HT1080 (cell line): ENCODE results near the gene SYT15. TPM values are rescaled to one million over a fixed set of nuclear protein-coding genes. Genes with fewer than 3 reads are reported as not detected.

Experiments
- total RNA-seq: library from RNA; depleted of rRNA; stranded (reverse); fragments of >200 nt; shearing (Covaris generic); gene quantifications from 2 replicates; pipeline ENCODE4 v1.2.3, GENCODE V29; 2014; rRNA removed

SYT15 gene
- total RNA-seq, 1 experiment from 2014 or later, result 0.08 TPM

Other genes starting within 250 kb of the SYT15 start
- gene ANXA8L1, start 203.4 kb upstream of the SYT15 start, total RNA-seq, result 0.47 and 0.58 TPM in 2 replicates
- gene NPY4R, start 113.2 kb upstream of the SYT15 start, total RNA-seq, result 0.07 TPM in 1 of 2 replicates, not detected in the other
- not detected in 2 replicates for gene GPRIN2, start 22.5 kb upstream of the SYT15 start, total RNA-seq